OCI-LY3 (cell line): ENCODE results near the gene TNS2.

ENCODE experiments used
- H2AFZ ChIP-seq: fragments of 200-600, 300-600 bp; shearing (Covaris generic); 2 replicates; pipeline ENCODE4 v1.6.0; 2014; ENCODE audit warnings: antibody characterized with exemption, low read depth, low read length
- H3K27ac ChIP-seq: fragments of 200-600, 300-600 bp; sonication (generic); 2 replicates; pipeline ENCODE4 v1.5.1; 2014; ENCODE audit warnings: mild to moderate bottlenecking, low read length, moderate library complexity, mixed read lengths
- H3K27me3 ChIP-seq: fragments of 200-600, 300-600 bp; sonication (generic); 2 replicates; pipeline ENCODE4 v1.6.1; 2014; ENCODE audit warnings: low read depth, low read length, mixed read lengths
- H3K36me3 ChIP-seq: fragments of 200-600, 300-600 bp; sonication (generic); replicated peaks from 2 replicates; pipeline ENCODE3; 2014; ENCODE audit warnings: low read depth, low read length, mixed read lengths
- H3K4me1 ChIP-seq: fragments of 300-600, 200-600 bp; sonication (generic); 2 replicates; pipeline ENCODE4 v1.6.1; 2014; ENCODE audit warnings: low read length, mixed read lengths
- H3K4me2 ChIP-seq: fragments of 200-600, 300-600 bp; sonication (generic); 2 replicates; pipeline ENCODE4 v1.6.1; 2014; ENCODE audit warnings: low read length, mixed read lengths
- H3K4me3 ChIP-seq: fragments of 300-600, 200-600 bp; sonication (generic); 2 replicates; pipeline ENCODE4 v1.5.1; 2014; ENCODE audit warnings: antibody characterized with exemption, mild to moderate bottlenecking, low read length, moderate library complexity
- H3K79me2 ChIP-seq: fragments of 300-600, 200-600 bp; shearing (Covaris generic); 2 replicates; pipeline ENCODE4 v1.6.1; 2014; ENCODE audit warnings: mild to moderate bottlenecking, low read length, mixed read lengths
- H3K9ac ChIP-seq: fragments of 300-600, 200-600 bp; shearing (Covaris generic); 2 replicates; pipeline ENCODE4 v1.6.0; 2014; ENCODE audit warnings: mild to moderate bottlenecking, low read length, moderate library complexity
- H3K9me3 ChIP-seq: fragments of 200-600, 300-600 bp; shearing (Covaris generic); 2 replicates; pipeline ENCODE4 v1.6.1; 2014; ENCODE audit warnings: low read length, mixed read lengths; ENCODE audit not compliant: insufficient read depth
- H4K20me1 ChIP-seq: fragments of 200-600, 300-600 bp; sonication (generic); 2 replicates; pipeline ENCODE4 v1.6.1; 2016; ENCODE audit warnings: low read length, mixed read lengths; ENCODE audit not compliant: insufficient read depth
- CTCF ChIP-seq: fragments of 200-600, 300-600 bp; sonication (generic); IDR thresholded peaks from 2 replicates; pipeline ENCODE4 v1.5.1; 2014; ENCODE audit warnings: antibody characterized with exemption, low read length, low read depth
- EZH2phosphoT487 ChIP-seq: fragments of 200-600 bp; shearing (Covaris generic); IDR thresholded peaks from 2 replicates; pipeline ENCODE4 v1.6.1; 2018; ENCODE audit warnings: antibody characterized with exemption, mixed run types, low read depth

Gene TNS2

GRCh38 chr12:53096089-53096741, 46.4 kb downstream of the TNS2 start:
- Histone ChIP-seq H3K79me2 (no peaks in the 10 kb centered on the region), H3K9me3 (no peaks in the 10 kb centered on the region), H3K27me3 (peaks cover 20% of the 10 kb centered on the region), H3K9ac (no peak overlapping the region), H3K4me2 (no peak overlapping the region), H3K4me1 (peaks cover 18% of the 10 kb centered on the region), H3K36me3 (no peaks in the 10 kb centered on the region), H3K27ac (no peak overlapping the region), H3K4me3 (no peak overlapping the region), H2AFZ (no peak overlapping the region), H4K20me1 (no peaks in the 10 kb centered on the region)
- TF ChIP-seq CTCF = no peak
- TF ChIP-seq EZH2phosphoT487 = no peak

- Histone ChIP-seq H2AFZ (no peak overlapping the region; the same call in 1 of the 2 replicates), H3K27ac (no peak overlapping the region)
Measured at GRCh38 chr12:53096759-53097158, 46.9 kb downstream of the TNS2 start.

GRCh38 chr12:53097207-53097563, 47.3 kb downstream of the TNS2 start:
- peak overlapping the region; percentile 79 for H3K4me3 ChIP-seq
- peak overlapping the region; percentile 95 for H3K4me2 ChIP-seq
- peaks cover 20% of the 10 kb centered on the region for H3K27me3 ChIP-seq
- no peak for TF ChIP-seq CTCF
- TF ChIP-seq EZH2phosphoT487 = no peak
- H3K79me2 ChIP-seq = no peaks in the 10 kb centered on the region
- H4K20me1 ChIP-seq = no peaks in the 10 kb centered on the region
- peak overlapping the region; percentile 51; the same call in 1 of the 2 replicates for H3K9ac ChIP-seq
- H3K4me1 ChIP-seq = peaks cover 18% of the 10 kb centered on the region
- H3K9me3 ChIP-seq = no peaks in the 10 kb centered on the region
- H2AFZ ChIP-seq = peak overlapping the region; percentile 95
- no peaks in the 10 kb centered on the region for H3K36me3 ChIP-seq
- no peak overlapping the region for H3K27ac ChIP-seq

More at GRCh38 chr12:53096759-53097158, 46.9 kb downstream of the TNS2 start:
- no peaks in the 10 kb centered on the region for H4K20me1 ChIP-seq
- H3K27me3 ChIP-seq = peaks cover 20% of the 10 kb centered on the region
- TF ChIP-seq CTCF (no peak), EZH2phosphoT487 (no peak)
- peak overlapping the region; percentile 95 for H3K4me2 ChIP-seq
- H3K9me3 ChIP-seq = no peaks in the 10 kb centered on the region
- H3K4me1 ChIP-seq = peaks cover 18% of the 10 kb centered on the region
- H3K4me3 ChIP-seq = peak overlapping the region; percentile 79
- no peaks in the 10 kb centered on the region for H3K36me3 ChIP-seq
- H3K9ac ChIP-seq = no peak overlapping the region
- no peaks in the 10 kb centered on the region for H3K79me2 ChIP-seq

- no peaks in the 10 kb centered on the region for H3K9me3 ChIP-seq
- no peaks in the 10 kb centered on the region for H3K36me3 ChIP-seq
- peak within 1 kb of the TSS; percentile 95 for H2AFZ ChIP-seq
- peak within 1 kb of the TSS; percentile 95 for H3K4me2 ChIP-seq
- peaks cover 18% of the 10 kb centered on the region for H3K4me1 ChIP-seq
- H3K9ac ChIP-seq = peak within 1 kb of the TSS; percentile 51
- peak within 1 kb of the TSS; percentile 79 for H3K4me3 ChIP-seq
- H3K27ac ChIP-seq = no peak within 1 kb of the TSS
- H3K27me3 ChIP-seq = peaks cover 20% of the 10 kb centered on the region
- no peaks in the 10 kb centered on the region for H4K20me1 ChIP-seq
- TF ChIP-seq EZH2phosphoT487 = no peak
- no peak for TF ChIP-seq CTCF
- H3K79me2 ChIP-seq = no peaks in the 10 kb centered on the region
Measured at GRCh38 chr12:53097564-53098353, 47.9 kb downstream of the TNS2 start, which contains the start of gene IGFBP6. Gene IGFBP6, plus strand, starts transcription at chr12:53097667. Its CDS starts 51 bp downstream, at chr12:53097718.
